A673 (cell line): Measurements from ENCODE around the gene OAS2.

Experiments used
- EZH2 ChIP-seq: fragments of 200-600 bp; sonication (generic); IDR thresholded peaks from 2 replicates; pipeline ENCODE4 v1.6.1; 2017; ENCODE audit warnings: borderline replicate concordance, low read depth, mild to moderate bottlenecking, mixed read lengths, antibody characterized with exemption, low read length; ENCODE audit not compliant: poor library complexity, severe bottlenecking
- TF ChIP-seq, protein P1 (sequence below): fragments of 300-800, 200-600 bp; sonication (generic); conservative IDR thresholded peaks from 2 replicates; pipeline ENCODE4 v1.5.1; 2017; ENCODE audit warnings: low read depth, mild to moderate bottlenecking, antibody characterized with exemption, low read length, moderate library complexity, mixed read lengths

DNA sequence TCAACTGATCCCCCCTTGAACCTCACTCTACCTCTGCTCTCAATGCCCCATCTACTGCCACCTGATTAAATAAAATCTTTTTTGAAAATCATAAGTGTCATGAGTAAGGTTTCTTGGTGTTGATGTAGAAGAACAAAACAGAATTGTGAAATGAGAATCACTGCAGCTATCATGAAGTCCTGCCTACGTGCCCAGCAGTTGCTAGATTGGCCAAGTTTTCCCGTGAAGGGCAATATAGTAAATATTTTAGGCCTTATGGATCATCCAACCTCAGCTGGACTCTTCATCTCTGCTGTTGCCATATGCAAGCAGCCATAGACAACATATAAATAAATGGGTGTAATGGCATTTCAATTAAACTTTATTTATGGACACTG, 45.2 kb upstream of the OAS2 start:
- TF ChIP-seq, protein P1, sequence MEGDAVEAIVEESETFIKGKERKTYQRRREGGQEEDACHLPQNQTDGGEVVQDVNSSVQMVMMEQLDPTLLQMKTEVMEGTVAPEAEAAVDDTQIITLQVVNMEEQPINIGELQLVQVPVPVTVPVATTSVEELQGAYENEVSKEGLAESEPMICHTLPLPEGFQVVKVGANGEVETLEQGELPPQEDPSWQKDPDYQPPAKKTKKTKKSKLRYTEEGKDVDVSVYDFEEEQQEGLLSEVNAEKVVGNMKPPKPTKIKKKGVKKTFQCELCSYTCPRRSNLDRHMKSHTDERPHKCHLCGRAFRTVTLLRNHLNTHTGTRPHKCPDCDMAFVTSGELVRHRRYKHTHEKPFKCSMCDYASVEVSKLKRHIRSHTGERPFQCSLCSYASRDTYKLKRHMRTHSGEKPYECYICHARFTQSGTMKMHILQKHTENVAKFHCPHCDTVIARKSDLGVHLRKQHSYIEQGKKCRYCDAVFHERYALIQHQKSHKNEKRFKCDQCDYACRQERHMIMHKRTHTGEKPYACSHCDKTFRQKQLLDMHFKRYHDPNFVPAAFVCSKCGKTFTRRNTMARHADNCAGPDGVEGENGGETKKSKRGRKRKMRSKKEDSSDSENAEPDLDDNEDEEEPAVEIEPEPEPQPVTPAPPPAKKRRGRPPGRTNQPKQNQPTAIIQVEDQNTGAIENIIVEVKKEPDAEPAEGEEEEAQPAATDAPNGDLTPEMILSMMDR = no peak
- no peak for TF ChIP-seq EZH2
